GM13976 (cell line): Measurements from ENCODE around the gene CNKSR3.

Experiments used
- DNase-seq: peaks from one replicate; pipeline ENCODE4 v3.0.0; 2012; ENCODE audit warnings: low spot score
- in situ Hi-C: fragments of 300-500 bp; cut with MboI; formaldehyde crosslinking; loops from one replicate; pipeline ENCODE4 v1.12.0; 2022; ENCODE audit warnings: low sequenced_read_pairs, mixed read lengths, inconsistent platforms; ENCODE audit not compliant: unreplicated experiment
- TF ChIP-seq, protein P1 (sequence below): IDR thresholded peaks from 2 replicates; pipeline ENCODE4 v1.5.1; 2012; ENCODE audit warnings: borderline replicate concordance, mild to moderate bottlenecking; ENCODE audit not compliant: insufficient read depth; ENCODE audit errors: extremely low read depth, missing control alignments, control extremely low read depth

CNKSR3 gene

DNA sequence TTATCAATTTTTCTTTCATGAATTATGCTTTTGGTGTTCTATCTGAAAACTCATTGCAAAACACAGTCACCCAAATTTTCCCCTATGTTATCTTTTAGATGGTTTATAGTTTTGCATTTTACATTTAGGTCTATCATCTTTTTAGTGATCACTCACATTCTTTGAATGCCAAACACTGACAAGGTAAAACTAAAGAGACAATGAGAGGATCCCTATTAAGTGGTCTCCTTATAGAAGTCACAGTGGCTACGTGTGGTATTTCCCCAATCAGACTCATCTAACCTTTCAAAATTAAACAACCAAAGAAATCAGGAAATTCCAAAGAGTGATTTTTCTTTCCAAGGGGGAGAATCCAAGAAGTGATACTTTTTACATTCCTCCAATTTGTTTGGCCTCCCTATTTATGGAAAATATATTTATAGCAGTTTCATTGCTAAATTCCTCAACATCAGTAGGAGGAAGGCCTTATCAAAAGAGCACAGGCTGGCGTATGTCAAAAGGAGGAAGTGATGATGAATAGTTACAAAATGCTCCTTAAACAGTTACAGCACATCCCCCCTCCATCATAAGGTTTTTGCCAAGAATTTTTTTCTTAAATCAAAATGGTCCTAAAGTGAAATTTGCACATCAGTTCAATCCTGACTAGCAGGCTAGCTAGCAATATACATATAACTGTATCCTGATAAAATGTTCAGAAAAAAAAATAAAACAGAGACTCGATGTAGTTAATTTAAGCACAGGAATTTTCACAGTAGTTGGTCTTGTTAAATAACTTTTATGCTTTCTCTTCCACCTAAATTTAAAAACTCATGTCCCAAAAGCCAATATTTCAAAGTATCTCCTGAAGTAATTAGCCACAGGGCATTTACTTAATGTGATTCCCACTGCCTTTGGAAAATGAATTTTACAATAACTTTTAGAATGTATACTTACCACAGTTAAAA lies 77.7 kb downstream of the CNKSR3 start:
- DNase-seq = no peak
- in situ Hi-C loops = no loop called here
- TF ChIP-seq, protein P1, sequence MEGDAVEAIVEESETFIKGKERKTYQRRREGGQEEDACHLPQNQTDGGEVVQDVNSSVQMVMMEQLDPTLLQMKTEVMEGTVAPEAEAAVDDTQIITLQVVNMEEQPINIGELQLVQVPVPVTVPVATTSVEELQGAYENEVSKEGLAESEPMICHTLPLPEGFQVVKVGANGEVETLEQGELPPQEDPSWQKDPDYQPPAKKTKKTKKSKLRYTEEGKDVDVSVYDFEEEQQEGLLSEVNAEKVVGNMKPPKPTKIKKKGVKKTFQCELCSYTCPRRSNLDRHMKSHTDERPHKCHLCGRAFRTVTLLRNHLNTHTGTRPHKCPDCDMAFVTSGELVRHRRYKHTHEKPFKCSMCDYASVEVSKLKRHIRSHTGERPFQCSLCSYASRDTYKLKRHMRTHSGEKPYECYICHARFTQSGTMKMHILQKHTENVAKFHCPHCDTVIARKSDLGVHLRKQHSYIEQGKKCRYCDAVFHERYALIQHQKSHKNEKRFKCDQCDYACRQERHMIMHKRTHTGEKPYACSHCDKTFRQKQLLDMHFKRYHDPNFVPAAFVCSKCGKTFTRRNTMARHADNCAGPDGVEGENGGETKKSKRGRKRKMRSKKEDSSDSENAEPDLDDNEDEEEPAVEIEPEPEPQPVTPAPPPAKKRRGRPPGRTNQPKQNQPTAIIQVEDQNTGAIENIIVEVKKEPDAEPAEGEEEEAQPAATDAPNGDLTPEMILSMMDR = no peak

DNA sequence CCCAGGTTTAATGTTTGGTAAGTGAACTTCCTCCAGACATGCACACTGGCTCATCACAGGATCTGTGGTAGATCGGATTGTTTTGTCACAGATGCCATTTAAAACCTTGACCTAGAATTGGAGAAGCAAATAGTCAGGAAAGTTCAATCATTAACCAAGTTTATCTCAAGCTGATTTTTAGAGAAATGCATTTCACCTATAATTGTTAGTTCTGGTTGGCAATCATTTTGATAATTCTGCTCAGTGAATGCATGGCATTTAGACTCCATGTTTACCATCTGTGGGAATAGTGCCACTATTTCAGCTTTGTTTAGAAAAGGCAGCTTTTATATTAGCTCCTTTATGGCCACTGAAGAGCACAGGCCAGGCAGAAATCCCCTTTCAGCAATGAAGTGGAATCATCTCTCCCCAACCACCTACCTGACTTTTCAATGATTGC lies 80.0 kb downstream of the CNKSR3 start:
- in situ Hi-C loops = no loop called here
- no peak for DNase-seq
- TF ChIP-seq, protein P1 = no peak

DNA sequence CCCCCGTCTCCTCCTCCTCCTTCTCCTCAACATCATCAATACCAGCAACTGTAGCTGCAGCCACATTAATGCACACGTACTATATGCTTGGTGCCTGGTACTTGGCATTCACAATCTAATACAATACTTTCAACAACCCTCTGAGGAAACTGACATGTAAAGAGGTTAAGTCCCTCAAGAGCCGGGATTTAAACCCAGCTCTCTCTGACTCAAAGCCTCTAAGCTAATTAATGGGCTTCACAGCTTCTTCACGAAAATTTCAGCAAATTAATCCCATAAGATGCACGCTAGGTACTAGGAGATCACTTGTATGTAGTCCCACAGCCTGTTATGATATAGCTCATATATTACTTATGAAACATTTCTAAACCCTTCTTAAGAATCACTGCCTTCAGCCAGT lies 80.8 kb downstream of the CNKSR3 start:
- no peak for DNase-seq
- TF ChIP-seq, protein P1 = no peak
- in situ Hi-C loops = no loop called here

DNA sequence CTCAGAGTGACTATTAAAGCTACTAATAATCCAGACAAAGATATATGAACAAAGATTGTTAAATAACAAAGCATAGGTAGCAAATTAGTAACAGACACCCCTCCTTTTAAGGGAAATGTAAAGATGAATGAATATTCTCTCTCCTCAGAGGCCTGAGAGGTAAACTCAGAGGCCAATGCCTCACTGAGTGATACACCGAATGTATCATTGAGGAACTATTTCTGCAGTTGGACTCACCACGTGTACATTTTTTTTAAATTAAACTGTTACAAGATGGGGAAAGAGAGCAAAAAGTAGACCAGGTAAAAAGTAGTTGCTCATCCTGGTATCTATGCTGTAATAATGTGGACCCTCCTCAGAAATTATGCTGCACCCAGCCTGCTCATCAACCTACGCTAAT lies 81.6 kb downstream of the CNKSR3 start:
- in situ Hi-C loops = no loop called here
- TF ChIP-seq, protein P1 = no peak

DNA sequence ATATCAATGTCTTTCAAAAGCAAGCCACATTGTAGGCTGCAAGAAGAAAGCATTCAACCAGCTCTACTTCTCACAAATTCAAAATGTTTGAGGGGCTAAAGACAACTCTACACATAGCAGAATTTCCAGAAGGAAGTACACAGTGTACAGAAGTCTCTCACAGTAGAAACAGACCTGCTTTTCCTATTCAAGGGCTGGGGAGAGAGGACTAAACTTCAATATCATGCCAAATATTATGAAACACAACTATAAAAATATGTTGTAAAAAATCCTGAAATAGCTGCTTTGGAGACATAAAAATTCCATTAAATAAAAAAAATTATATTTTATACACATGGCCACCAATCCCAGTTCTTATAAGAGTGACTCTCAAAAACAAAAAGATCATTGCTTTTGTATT lies 83.0 kb downstream of the CNKSR3 start:
- no peak for DNase-seq
- in situ Hi-C loops = no loop called here
- TF ChIP-seq, protein P1 = no peak

More for the DNA sequence above, 81.6 kb downstream of the CNKSR3 start:
- no peak for DNase-seq

DNA sequence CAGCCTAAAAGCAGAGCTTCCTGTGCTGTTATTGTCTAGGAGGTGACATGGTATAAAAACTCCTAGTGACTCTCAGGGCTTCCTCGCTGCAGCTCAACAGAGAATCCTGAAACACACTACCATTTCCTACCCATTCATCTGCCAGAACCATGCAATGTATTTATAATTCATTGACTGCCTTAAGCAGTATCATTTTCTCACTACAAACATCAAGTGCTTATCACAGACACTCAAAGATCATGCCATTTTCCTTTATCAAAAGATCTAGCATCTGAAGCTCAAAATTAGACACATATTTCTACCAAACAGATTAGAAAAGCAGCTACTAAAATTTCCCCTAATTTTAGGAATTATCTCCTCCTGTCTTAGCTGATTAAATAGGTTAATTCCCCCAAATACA lies 83.5 kb downstream of the CNKSR3 start:
- DNase-seq = no peak
- TF ChIP-seq, protein P1 = no peak
- in situ Hi-C loops = no loop called here
